Epithelial cell of proximal tubule (primary cell): ENCODE measurements around the gene ELOF1. TPM values are rescaled to one million over a fixed set of nuclear protein-coding genes. Genes with fewer than 3 reads are reported as not detected.

ENCODE experiments used
- DNase-seq: peaks from one replicate; pipeline ENCODE4 v3.0.0-alpha.2; 2011; ENCODE audit warnings: low read depth
- H3K4me3 ChIP-seq: 2 replicates; pipeline ENCODE4 v1.5.1; 2011; ENCODE audit warnings: low read depth, mild to moderate bottlenecking, low read length
- total RNA-seq: library from RNA; depleted of rRNA; stranded (reverse); fragments of >200 nt; gene quantifications from 2 replicates; pipeline ENCODE4 v1.2.3, GENCODE V29; 2015
- TF ChIP-seq, protein P1 (sequence below): conservative IDR thresholded peaks from 2 replicates; pipeline ENCODE4 v1.5.1; 2012; ENCODE audit warnings: low read depth, mild to moderate bottlenecking, low read length

ELOF1 gene
- total RNA-seq, 1 donor from 2014 or later, result 49.8 TPM

DNA sequence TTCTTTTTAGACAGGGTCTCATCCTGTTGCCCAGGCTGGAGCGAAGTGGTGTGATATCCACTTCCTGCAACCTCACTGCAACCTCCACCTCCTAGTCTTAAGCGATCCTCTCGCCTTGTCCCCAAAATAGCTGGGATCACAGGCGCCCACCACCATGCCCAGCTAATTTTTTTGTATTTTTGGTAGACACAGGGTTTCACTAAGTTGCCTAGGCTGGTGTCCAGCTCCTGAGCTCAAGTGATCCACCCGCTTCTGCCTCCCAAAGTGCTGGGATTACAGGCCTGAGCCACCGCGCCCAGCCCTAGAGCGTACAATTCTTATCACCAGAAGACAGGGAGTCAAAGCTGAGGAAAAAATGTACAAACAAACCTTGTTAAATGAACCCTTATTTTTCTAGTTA, 4.5 kb upstream of the ELOF1 start:
- H3K4me3 ChIP-seq, result no peak overlapping the region
- TF ChIP-seq, protein P1, sequence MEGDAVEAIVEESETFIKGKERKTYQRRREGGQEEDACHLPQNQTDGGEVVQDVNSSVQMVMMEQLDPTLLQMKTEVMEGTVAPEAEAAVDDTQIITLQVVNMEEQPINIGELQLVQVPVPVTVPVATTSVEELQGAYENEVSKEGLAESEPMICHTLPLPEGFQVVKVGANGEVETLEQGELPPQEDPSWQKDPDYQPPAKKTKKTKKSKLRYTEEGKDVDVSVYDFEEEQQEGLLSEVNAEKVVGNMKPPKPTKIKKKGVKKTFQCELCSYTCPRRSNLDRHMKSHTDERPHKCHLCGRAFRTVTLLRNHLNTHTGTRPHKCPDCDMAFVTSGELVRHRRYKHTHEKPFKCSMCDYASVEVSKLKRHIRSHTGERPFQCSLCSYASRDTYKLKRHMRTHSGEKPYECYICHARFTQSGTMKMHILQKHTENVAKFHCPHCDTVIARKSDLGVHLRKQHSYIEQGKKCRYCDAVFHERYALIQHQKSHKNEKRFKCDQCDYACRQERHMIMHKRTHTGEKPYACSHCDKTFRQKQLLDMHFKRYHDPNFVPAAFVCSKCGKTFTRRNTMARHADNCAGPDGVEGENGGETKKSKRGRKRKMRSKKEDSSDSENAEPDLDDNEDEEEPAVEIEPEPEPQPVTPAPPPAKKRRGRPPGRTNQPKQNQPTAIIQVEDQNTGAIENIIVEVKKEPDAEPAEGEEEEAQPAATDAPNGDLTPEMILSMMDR, result no peak
- no peak for DNase-seq

DNA sequence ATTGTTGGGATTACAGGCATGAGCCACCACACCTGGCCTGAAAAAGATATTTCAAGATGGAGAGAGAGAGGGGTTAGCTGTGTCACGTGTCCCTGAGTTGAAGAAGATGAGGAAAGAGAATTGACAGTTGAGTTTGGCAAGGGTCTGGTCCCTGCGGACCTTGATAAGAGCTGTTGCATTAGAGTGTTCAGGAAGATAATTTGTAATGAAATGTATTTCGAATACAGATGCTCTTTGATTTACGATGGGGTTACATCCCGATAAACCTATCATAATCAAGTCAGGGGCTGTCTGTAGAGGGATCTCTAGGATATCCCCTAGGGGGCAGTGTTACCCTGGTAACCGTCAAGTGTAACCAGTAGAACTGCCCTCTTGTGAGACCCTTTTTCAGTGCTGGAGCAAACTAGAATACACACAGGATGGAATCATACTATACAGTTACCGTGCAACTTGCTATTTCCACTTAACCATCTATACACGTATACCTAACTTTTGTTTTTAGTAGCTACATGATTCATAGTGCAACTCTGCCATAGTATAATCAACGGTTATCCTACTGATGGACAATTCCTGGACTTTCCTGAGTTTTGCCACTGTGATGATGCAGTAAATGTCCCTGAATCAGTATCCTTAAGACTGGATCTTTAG, 1.5 kb upstream of the ELOF1 start:
- no peak overlapping the region for H3K4me3 ChIP-seq
- peak; percentile 35 for DNase-seq
- TF ChIP-seq, protein P1, result peak; percentile 83

DNA sequence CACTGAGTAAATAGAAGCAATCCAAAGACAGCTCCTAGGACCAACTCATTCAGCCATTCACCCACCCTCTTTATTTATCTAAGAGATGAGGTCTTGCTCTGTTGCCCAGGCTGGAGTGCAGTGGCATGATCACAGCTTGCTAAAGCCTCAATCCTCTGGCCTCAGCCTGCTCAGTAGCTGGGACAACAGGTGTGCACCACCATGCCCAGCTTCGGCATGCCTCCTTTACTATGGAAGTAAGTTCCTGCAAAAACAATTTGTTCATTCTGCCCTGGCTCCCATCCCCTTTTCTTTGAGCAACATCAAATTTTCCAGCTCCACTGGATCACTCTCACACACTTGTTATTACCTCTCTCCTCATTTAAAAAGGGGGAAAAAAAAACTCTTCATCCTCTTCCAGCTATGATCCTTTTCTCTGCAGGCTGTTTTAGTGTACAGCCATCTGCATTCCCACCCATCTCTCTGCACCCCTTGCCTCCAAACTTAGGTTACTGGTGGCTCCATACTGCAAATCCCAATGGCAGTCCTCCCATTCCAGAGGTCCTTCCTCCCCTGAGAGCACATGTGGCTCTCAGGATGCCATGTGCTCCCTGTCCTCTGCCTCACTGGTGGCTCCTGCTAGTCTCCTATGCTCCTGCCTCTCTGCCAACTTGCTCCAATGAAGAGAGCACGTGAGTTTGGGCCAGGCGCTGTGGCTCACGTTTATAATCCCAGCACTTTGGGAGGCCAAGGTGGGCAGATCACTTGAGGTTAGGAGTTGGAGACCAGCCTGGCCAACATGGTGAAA, 2.2 kb downstream of the ELOF1 start:
- TF ChIP-seq, protein P1, result no peak
- no peak overlapping the region for H3K4me3 ChIP-seq
- DNase-seq, result no peak

DNA sequence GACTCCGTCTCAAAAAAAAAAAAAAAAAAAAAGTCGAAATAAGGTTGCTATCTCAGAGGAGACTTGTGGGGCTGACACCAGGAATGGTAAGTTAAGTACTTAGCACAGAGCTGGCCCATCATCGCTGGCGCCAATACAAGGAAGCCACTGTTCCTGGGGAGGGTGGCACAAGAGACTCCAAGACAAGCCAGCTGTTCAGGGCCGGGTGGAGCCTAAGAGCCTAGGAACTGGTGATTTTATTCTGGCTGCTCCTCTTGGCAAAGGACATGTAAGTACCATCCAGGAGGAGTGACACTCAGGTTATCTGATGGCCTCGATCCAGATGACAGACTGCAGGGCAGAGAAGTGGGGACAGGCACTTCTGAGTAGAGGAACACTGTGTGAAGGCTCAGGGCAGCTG, 3.8 kb downstream of the ELOF1 start:
- TF ChIP-seq, protein P1, result no peak
- H3K4me3 ChIP-seq, result no peak overlapping the region
- DNase-seq, result no peak

DNA sequence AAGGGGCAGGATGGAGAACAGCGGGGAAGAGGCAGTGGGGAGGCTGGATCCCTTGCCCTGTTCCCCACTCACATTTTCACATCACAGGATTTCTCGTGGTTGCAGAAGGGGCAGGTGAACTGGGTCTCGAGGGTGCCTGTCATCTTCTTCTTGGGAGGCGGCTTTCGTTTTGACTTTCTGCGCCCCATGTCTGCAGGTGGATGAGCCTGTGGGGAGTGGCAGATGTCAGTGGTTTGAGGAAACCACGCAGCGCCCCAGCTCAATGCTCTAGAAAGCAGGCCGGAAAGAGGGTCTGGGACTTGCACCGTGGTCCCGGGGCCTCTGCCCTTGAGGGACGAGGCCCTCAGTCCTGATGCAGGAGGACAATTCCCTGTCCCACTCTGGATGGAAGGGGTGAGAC, 4.9 kb downstream of the ELOF1 start:
- TF ChIP-seq, protein P1, result no peak
- no peak for DNase-seq
- H3K4me3 ChIP-seq, result no peak overlapping the region

DNA sequence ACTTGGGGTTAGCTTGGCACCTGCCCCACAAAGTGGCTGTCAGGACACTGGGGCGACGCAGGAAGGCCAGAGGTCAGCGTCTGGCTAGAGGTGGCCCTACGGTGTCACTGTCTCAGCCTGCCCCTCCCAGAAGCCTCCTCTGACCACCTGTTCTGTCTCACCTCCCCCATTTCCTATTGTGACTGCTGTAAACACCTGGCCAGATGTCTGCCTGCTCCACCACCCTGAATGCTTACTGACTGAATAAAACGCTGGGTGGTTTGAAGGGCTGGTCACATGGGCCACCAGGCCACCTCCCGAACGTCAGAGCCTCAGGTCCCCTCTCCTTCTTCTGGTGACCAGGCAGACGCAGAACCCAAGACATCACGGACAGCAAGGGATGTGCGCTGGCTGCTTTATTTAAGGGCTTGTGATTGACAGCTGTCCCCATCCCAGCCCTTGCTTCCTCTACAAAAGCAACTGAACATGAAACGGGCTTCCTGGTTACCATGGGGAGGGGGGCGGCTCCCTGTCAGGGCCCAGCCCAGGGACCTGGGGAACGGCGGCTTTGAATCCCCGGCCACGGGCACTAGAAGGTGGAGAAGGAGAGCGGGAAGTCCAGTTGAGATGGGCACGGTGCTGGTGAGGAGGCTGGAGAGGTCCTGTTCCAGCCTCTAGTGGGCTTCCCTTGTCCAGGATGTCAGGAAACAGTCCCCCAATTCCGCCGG, 6.2 kb downstream of the ELOF1 start:
- DNase-seq, result no peak
- TF ChIP-seq, protein P1, result no peak
- no peak overlapping the region for H3K4me3 ChIP-seq
